GM12878 (cell line): ENCODE data around the gene MYL3. TPM values are rescaled to one million over a fixed set of nuclear protein-coding genes. Genes with fewer than 3 reads are reported as not detected.

Experiments
- ATAC-seq: fragments of 200-7000 bp; cut with Tn5 transposase; 3 replicates; pipeline ENCODE4 v1.9.1; 2020; ENCODE audit warnings: mild to moderate bottlenecking, moderate library complexity
- BruUV-seq: library from RNA; stranded (reverse); fragments of 400-500 nt; replicated peaks from 2 replicates; lab custom pipeline; 2021; lab: Mats Ljungman, UMichigan
- CTCF ChIA-PET: fragments of 300-600 bp; sonication (Branson Sonifier 250); formaldehyde crosslinking; extraction: SDS; loops from one replicate; lab custom pipeline; 2021; ENCODE audit warnings: inconsistent platforms; lab: Yijun Ruan, JAX
- POLR2A ChIA-PET: fragments of 350-600 bp; formaldehyde crosslinking; extraction: SDS; loops from one replicate; lab custom pipeline; 2021; ENCODE audit warnings: inconsistent platforms; lab: Charles Lee
- RAD21 ChIA-PET: fragments of 300-600 bp; sonication (Branson Sonifier 250); formaldehyde crosslinking; loops from one replicate; lab custom pipeline; 2023; ENCODE audit warnings: antibody characterized with exemption; ENCODE audit not compliant: unreplicated experiment; lab: Charles Lee
- SMC1A ChIA-PET: fragments of 300-600 bp; sonication (Branson Sonifier 250); formaldehyde crosslinking; loops from one replicate; lab custom pipeline; 2023; ENCODE audit not compliant: unreplicated experiment, uncharacterized antibody; lab: Charles Lee
- DNase-seq: peaks from one replicate; pipeline ENCODE4 v3.0.0-alpha.2; 2011; ENCODE audit warnings: low read depth, low spot score
- FAIRE-seq: peaks from 3 replicates; lab custom pipeline; 2011; peaks lifted over from hg19 to GRCh38; lab: Jason Lieb, UNC
- H2AFZ ChIP-seq: 2 replicates; pipeline ENCODE4 v1.6.0; 2011; ENCODE audit warnings: low read depth, low read length, control low read depth; ENCODE audit not compliant: control insufficient read depth
- H3K27ac ChIP-seq: 2 replicates; pipeline ENCODE4 v1.5.1; 2011; ENCODE audit warnings: control low read depth; ENCODE audit not compliant: control insufficient read depth, insufficient read depth
- H3K27me3 ChIP-seq, 2 experiments: replicated peaks in 1 of 2; 2 replicates each; pipeline versions ENCODE4 v1.6.0 to v1.6.1; 2011; ENCODE audit warnings: low read length in 1 of 2; ENCODE audit not compliant: control insufficient read depth in 2 of 2, insufficient read depth in 2 of 2
- H3K36me3 ChIP-seq, 2 experiments: 2 replicates each; pipeline ENCODE4 v1.5.1; 2011; ENCODE audit warnings: low read length in 1 of 2; ENCODE audit not compliant: control insufficient read depth in 2 of 2, insufficient read depth in 2 of 2
- H3K4me1 ChIP-seq: 2 replicates; pipeline ENCODE4 v1.6.1; 2011; ENCODE audit warnings: mild to moderate bottlenecking, low read length, moderate library complexity, mixed read lengths; ENCODE audit not compliant: control insufficient read depth, insufficient read depth
- H3K4me2 ChIP-seq: 2 replicates; pipeline ENCODE4 v1.6.0; 2011; ENCODE audit warnings: control low read depth; ENCODE audit not compliant: control insufficient read depth, insufficient read depth
- H3K4me3 ChIP-seq: fragments of 200-600 bp; sonication (generic); 2 replicates; pipeline ENCODE4 v1.5.1; 2016
- H3K79me2 ChIP-seq: 2 replicates; pipeline ENCODE4 v1.6.0; 2011; ENCODE audit warnings: low read length; ENCODE audit not compliant: control insufficient read depth, insufficient read depth
- H3K9ac ChIP-seq: 2 replicates; pipeline ENCODE4 v1.8.0; 2011; ENCODE audit warnings: low read length, control low read depth, mixed read lengths; ENCODE audit not compliant: control insufficient read depth, insufficient read depth
- H3K9me3 ChIP-seq: replicated peaks from 3 replicates; pipeline ENCODE4 v1.5.1; 2011; ENCODE audit warnings: mild to moderate bottlenecking, low read length; ENCODE audit not compliant: control insufficient read depth, insufficient read depth
- H4K20me1 ChIP-seq: 2 replicates; pipeline ENCODE4 v1.6.0; 2011; ENCODE audit not compliant: control insufficient read depth, insufficient read depth
- ATF2 ChIP-seq: IDR thresholded peaks from 2 replicates; pipeline ENCODE4 v1.6.1; 2012; ENCODE audit warnings: low read length, inconsistent platforms
- CBX5 ChIP-seq: sonication (generic); IDR thresholded peaks from 2 replicates; pipeline ENCODE4 v1.6.1; 2016; ENCODE audit warnings: low read depth, moderate library complexity, mild to moderate bottlenecking, inconsistent platforms
- E4F1 ChIP-seq: fragments of 450-650 bp; IDR thresholded peaks from 2 replicates; pipeline ENCODE4 v1.6.1; 2018; ENCODE audit warnings: borderline replicate concordance, mild to moderate bottlenecking; ENCODE audit not compliant: partially characterized antibody
- EED ChIP-seq: sonication (generic); IDR thresholded peaks from 2 replicates; pipeline ENCODE4 v1.6.1; 2016; ENCODE audit warnings: antibody characterized with exemption, low read depth
- ESRRA ChIP-seq: IDR thresholded peaks from 2 replicates; pipeline ENCODE4 v1.6.1; 2012; ENCODE audit warnings: mild to moderate bottlenecking, low read length, improper control_type of control experiment
- FOS ChIP-seq: IDR thresholded peaks from 3 replicates; pipeline ENCODE4 v1.6.1; 2011; ENCODE audit warnings: borderline replicate concordance; ENCODE audit not compliant: insufficient read length; ENCODE audit errors: extremely low read depth
- JUND ChIP-seq: IDR thresholded peaks from 2 replicates; pipeline ENCODE4 v1.6.1; 2012; ENCODE audit warnings: low read depth, mild to moderate bottlenecking, low read length, improper control_type of control experiment, moderate library complexity
- MYB ChIP-seq: fragments of 150-350 bp; IDR thresholded peaks from 2 replicates; pipeline ENCODE4 v1.6.1; 2014; ENCODE audit warnings: mild to moderate bottlenecking, low read depth, low read length, borderline replicate concordance
- PBX3 ChIP-seq: IDR thresholded peaks from 2 replicates; pipeline ENCODE4 v1.6.1; 2011; ENCODE audit warnings: mild to moderate bottlenecking, low read depth, low read length, moderate library complexity; ENCODE audit not compliant: insufficient replicate concordance
- TCF12 ChIP-seq: IDR thresholded peaks from 2 replicates; pipeline ENCODE4 v1.6.1; 2011; ENCODE audit warnings: low read depth, mild to moderate bottlenecking, low read length
- ZNF24 ChIP-seq: fragments of 450-650 bp; IDR thresholded peaks from 2 replicates; pipeline ENCODE4 v1.6.1; 2017; ENCODE audit warnings: antibody characterized with exemption, mild to moderate bottlenecking
- WGBS: methylation state at CpG from one replicate; pipeline ENCODE4 v1.1.6; 2016; ENCODE audit warnings: low lambda C conversion rate; ENCODE audit not compliant: insufficient replicate concordance, insufficient coverage; ENCODE audit errors: missing lambda C conversion rate; 5-methylcytosine and 5-hydroxymethylcytosine counted together
- in situ Hi-C: fragments of 300-500 bp; cut with MboI; formaldehyde crosslinking; loops from 9 replicates; pipeline ENCODE4 v1.14.3; 2018; ENCODE audit warnings: mixed read lengths
- intact Hi-C: fragments of 100-400 bp; cut with micrococcal nuclease; formaldehyde crosslinking; loops from one replicate; pipeline ENCODE4 v1.14.2; 2022; ENCODE audit not compliant: unreplicated experiment
- polyA plus RNA-seq, 11 experiments: library from polyadenylated mRNA; depleted of rRNA in 4 of 11; unstranded in 6 of 11; stranded (reverse) in 5 of 11; fragments of >200 nt; fragmentation: Nextera tagmentation in 4 of 11; fragmentation: Illumina TruSeq in 1 of 11; extraction: Ambion mirVana in 4 of 11; extraction: Trizol in 1 of 11; gene quantifications; 1 replicate in 1 of 11; 2 replicates in 10 of 11; pipeline versions ENCODE4 v1.2.1 to v1.2.3, GENCODE V29; 2011 to 2016; ENCODE audit warnings: inconsistent platforms in 2 of 11, missing spikeins in 2 of 11, low read depth in 1 of 11
- total RNA-seq, 4 experiments: library from RNA; depleted of rRNA in 3 of 4; stranded (reverse); fragments of >200 nt in 3 of 4; fragmentation: Illumina TruSeq in 1 of 4; extraction: Trizol in 1 of 4; gene quantifications; 2 replicates each; pipeline versions ENCODE4 v1.2.1 to v1.2.3, GENCODE V29; 2013 to 2021

MYL3 gene
- total and polyA plus RNA-seq, 10 of the 15 experiments (the other 5 are each of a cell fraction or from before 2014, with no cell fraction given): 0.40 TPM; not detected in 9

- intact Hi-C loops: no loop called here
- Histone ChIP-seq H3K79me2 (no peaks in the 10 kb centered on the region), H3K27ac (no peak overlapping the region), H3K27me3 (no peaks in the 10 kb centered on the region), H3K4me1 (peaks cover 3% of the 10 kb centered on the region)
- no TSS peak for BruUV-seq
- no peak for FAIRE-seq
- TF ChIP-seq CBX5 (0 out of 2 replicates have a peak, but pooled peaks have one; percentile 70), EED (no peak)
- TF ChIP-seq, all 136 proteins: peak for 1
- ChIA-PET RAD21 (no interaction called here), SMC1A (no interaction called here), POLR2A (interaction anchor here (0.6 kb wide), 1 partner anchor 19 kb away, joined by 3 read pairs; no protein-coding TSS in a partner anchor), CTCF (no interaction called here)
- Histone ChIP-seq H4K20me1 (no peaks in the 10 kb centered on the region), H3K9ac (no peak overlapping the region), H3K4me3 (no peak overlapping the region), H2AFZ (no peak overlapping the region), H3K36me3 (no peaks in the 10 kb centered on the region), H3K4me2 (no peak overlapping the region), H3K9me3 (peaks cover 11% of the 10 kb centered on the region; the same call in 2 of the 3 replicates)
- 14% methylated on average over 1 of the region's 1 CpG for WGBS
- no peak for DNase-seq
- in situ Hi-C loops: no loop called here
- no peak for ATAC-seq
Observed at GRCh38 chr3:46840491-46840890, 22.8 kb downstream of the MYL3 start.

GRCh38 chr3:46838301-46838700 is 24.9 kb downstream of the MYL3 start:
- Histone ChIP-seq H3K4me1 (no peaks in the 10 kb centered on the region), H3K27me3 (no peaks in the 10 kb centered on the region), H3K9ac (no peak overlapping the region), H3K36me3 (no peaks in the 10 kb centered on the region), H3K4me2 (no peak overlapping the region), H4K20me1 (no peaks in the 10 kb centered on the region), H3K79me2 (no peaks in the 10 kb centered on the region), H3K4me3 (no peak overlapping the region), H3K9me3 (peaks cover 11% of the 10 kb centered on the region; the same call in 2 of the 3 replicates), H2AFZ (no peak overlapping the region), H3K27ac (no peak overlapping the region)
- WGBS: 19% methylated on average over 2 of the region's 2 CpGs
- no peak for DNase-seq
- ATAC-seq: no peak
- CTCF ChIA-PET: no interaction called here
- intact Hi-C loops: no loop called here
- BruUV-seq: no TSS peak
- SMC1A ChIA-PET: no interaction called here
- POLR2A ChIA-PET: interaction anchor here (0.6 kb wide), 1 partner anchor 637 kb away, joined by 4 read pairs; no protein-coding TSS in a partner anchor
- RAD21 ChIA-PET: no interaction called here
- FAIRE-seq: no peak
- in situ Hi-C loops: no loop called here
- TF ChIP-seq E4F1 (no peak), ESRRA (no peak), JUND (no peak), ATF2 (no peak), PBX3 (no peak), MYB (no peak), FOS (no peak), ZNF24 (no peak), TCF12 (no peak)
